C4-2B (cell line): ENCODE data around the gene CP.

Experiments
- CTCF ChIP-seq: fragments of 450-650 bp; conservative IDR thresholded peaks from 2 replicates; pipeline ENCODE4 v1.5.1; 2017; ENCODE audit warnings: mild to moderate bottlenecking
- ZFX ChIP-seq: fragments of 450-650 bp; IDR thresholded peaks from 2 replicates; pipeline ENCODE4 v1.6.1; 2017

- TF ChIP-seq CTCF (no peak), ZFX (no peak)
Measured at GRCh38 chr3:149134575-149134974, 87.1 kb downstream of the CP start.
